Omental fat pad (tissue), 4 donors: ENCODE measurements around the gene IDS. TPM values are rescaled to one million over a fixed set of nuclear protein-coding genes. Genes with fewer than 3 reads are reported as not detected.

Experiments
- ATAC-seq: fragments of 150-250 bp; one replicate; pipeline ENCODE4 v1.9.1; 2016; ENCODE audit warnings: mild to moderate bottlenecking, moderate library complexity; ENCODE audit not compliant: low FRiP score
- DNase-seq: peaks from one replicate; pipeline ENCODE4 v3.0.0-alpha.2; 2019; ENCODE audit warnings: low spot score
- total RNA-seq, 4 donors: library from RNA; depleted of rRNA; stranded (reverse); fragments of >200 nt; gene quantifications; one replicate each; pipeline ENCODE4 v1.1.0, GENCODE V29; 2016
- TF ChIP-seq, protein P1 (sequence below), 3 donors: fragments of 450-650 bp; IDR thresholded peaks; one replicate each; pipeline ENCODE4 v1.5.1; 2016 to 2017; ENCODE audit warnings: antibody characterized with exemption in 3 of 3, mild to moderate bottlenecking in 3 of 3, moderate library complexity in 2 of 3

IDS gene
- total RNA-seq, 4 donors from 2014 or later, result 39.0 to 67.5 (median 56.1) TPM

GRCh38 chrX:149513825-149514428 is 8.8 kb upstream of the IDS start:
- ATAC-seq (no peak), DNase-seq (no peak)
- TF ChIP-seq, protein P1, sequence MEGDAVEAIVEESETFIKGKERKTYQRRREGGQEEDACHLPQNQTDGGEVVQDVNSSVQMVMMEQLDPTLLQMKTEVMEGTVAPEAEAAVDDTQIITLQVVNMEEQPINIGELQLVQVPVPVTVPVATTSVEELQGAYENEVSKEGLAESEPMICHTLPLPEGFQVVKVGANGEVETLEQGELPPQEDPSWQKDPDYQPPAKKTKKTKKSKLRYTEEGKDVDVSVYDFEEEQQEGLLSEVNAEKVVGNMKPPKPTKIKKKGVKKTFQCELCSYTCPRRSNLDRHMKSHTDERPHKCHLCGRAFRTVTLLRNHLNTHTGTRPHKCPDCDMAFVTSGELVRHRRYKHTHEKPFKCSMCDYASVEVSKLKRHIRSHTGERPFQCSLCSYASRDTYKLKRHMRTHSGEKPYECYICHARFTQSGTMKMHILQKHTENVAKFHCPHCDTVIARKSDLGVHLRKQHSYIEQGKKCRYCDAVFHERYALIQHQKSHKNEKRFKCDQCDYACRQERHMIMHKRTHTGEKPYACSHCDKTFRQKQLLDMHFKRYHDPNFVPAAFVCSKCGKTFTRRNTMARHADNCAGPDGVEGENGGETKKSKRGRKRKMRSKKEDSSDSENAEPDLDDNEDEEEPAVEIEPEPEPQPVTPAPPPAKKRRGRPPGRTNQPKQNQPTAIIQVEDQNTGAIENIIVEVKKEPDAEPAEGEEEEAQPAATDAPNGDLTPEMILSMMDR (IDR thresholded peaks at IDR 0.05), result no peak

DNA sequence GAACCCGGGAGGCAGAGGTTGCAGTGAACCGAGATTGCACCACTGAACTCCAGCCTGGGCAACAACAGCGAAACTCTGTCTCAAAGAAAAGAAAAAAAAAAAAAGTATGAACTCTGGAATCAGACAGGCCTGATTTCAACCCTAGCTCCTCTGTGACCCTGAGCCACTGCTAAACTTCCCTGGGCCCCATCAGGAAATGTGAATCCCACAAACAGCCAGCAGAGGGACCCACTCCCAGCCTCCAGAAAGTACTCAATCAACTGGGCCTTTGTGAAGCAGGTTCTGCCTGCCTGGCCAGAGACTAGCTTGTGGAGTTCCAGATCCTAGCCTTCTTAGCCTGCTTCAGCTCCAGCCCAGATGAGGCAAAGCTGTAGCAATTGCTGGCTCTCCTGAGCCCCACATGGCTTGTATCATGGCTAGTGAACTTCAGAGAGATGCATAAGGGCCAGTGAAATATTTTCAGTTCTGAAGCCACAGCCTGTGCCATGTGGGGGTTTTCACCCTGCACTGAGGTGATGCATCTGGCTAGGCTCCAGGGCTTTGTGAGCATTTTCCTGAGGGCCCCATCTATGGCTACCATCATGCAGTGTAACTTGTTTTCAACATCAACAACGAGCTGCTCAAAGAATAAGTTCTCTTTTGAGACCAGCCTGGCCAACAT is 7.2 kb upstream of the IDS start:
- TF ChIP-seq, protein P1 (IDR thresholded peaks at IDR 0.05), result no peak
- DNase-seq (no peak), ATAC-seq (no peak)

GRCh38 chrX:149511081-149511480 is 6.0 kb upstream of the IDS start:
- TF ChIP-seq, protein P1 (IDR thresholded peaks at IDR 0.05), result no peak
- DNase-seq (no peak), ATAC-seq (no peak)

- DNase-seq, result no peak
- ATAC-seq, result no peak
- TF ChIP-seq, protein P1 (IDR thresholded peaks at IDR 0.05), result no peak
These were observed 5.3 kb upstream of the IDS start for GRCh38 chrX:149510386-149510785.

DNA sequence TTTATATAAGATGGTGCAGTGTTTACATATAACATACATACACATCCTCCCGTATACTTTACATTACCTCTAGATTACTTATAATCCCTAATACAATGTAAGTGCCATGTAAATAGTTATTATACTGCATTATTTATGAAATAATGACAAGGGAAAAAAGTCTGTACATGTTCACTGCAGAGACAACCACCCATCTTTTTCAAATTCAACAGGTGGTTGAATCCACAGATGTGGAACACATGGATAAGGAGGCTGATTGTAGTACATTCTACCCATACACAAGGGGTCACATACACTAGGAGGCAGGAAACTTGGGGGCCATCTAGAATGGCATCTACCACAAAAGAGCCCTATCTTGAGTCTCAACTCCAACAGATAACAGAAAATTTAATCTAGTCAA is 3.4 kb upstream of the IDS start:
- DNase-seq (no peak), ATAC-seq (no peak)
- TF ChIP-seq, protein P1 (IDR thresholded peaks at IDR 0.05), result no peak

- no peak for DNase-seq
- no peak for ATAC-seq
- TF ChIP-seq, protein P1 (IDR thresholded peaks at IDR 0.05), result no peak
These were observed 1.2 kb upstream of the IDS start for GRCh38 chrX:149506349-149506748.

- TF ChIP-seq, protein P1 (IDR thresholded peaks at IDR 0.05), result no peak
- ATAC-seq (no peak), DNase-seq (no peak)
These were observed 565 bp upstream of the IDS start for GRCh38 chrX:149505671-149506070.
